Stomach (tissue), 9 donors: Measurements from ENCODE around the gene CLDN1. TPM values are rescaled to one million over a fixed set of nuclear protein-coding genes. Genes with fewer than 3 reads are reported as not detected.

Experiments
- DNase-seq, 2 donors: peaks; one replicate each; pipeline versions ENCODE4 v3.0.0 to v3.0.0-alpha.2; 2013 to 2019
- H3K27ac ChIP-seq, 5 donors: fragments of 200-600 bp in 4 of 5; sonication (generic) in 4 of 5; one replicate each; pipeline ENCODE4 v1.5.1; 2013 to 2019; ENCODE audit warnings: mild to moderate bottlenecking in 1 of 5, moderate library complexity in 1 of 5
- H3K27me3 ChIP-seq, 3 donors: fragments of 200-600 bp; sonication (generic); one replicate each; pipeline ENCODE4 v1.5.1; 2017 to 2019; ENCODE audit warnings: mixed run types in 1 of 3
- H3K36me3 ChIP-seq, 4 donors: fragments of 200-600 bp; sonication (generic); 1 replicate in 3 of 4; 2 replicates in 1 of 4; pipeline ENCODE4 v1.5.1; 2016 to 2019
- H3K4me1 ChIP-seq, 4 donors: fragments of 200-600 bp; sonication (generic); one replicate each; pipeline ENCODE4 v1.5.1; 2016 to 2019
- H3K4me3 ChIP-seq, 4 donors: fragments of 200-600 bp; sonication (generic) in 3 of 4; one replicate each; pipeline ENCODE4 v1.5.1; 2016 to 2019; ENCODE audit warnings: mild to moderate bottlenecking in 1 of 4
- H3K9me3 ChIP-seq, 4 donors: fragments of 200-600 bp; sonication (generic); one replicate each; pipeline ENCODE4 v1.5.1; 2016 to 2019
- EP300 ChIP-seq: sonication (generic); formaldehyde crosslinking; IDR thresholded peaks from one replicate; pipeline ENCODE4 v1.6.1; 2017; ENCODE audit warnings: antibody characterized with exemption
- POLR2A ChIP-seq, 4 donors: fragments of 450-650 bp; IDR thresholded peaks; one replicate each; pipeline ENCODE4 v1.6.1; 2016; ENCODE audit warnings: antibody characterized with exemption in 4 of 4, control low read depth in 2 of 4, mild to moderate bottlenecking in 1 of 4, moderate library complexity in 1 of 4
- POLR2AphosphoS5 ChIP-seq, 3 donors: sonication (generic); formaldehyde crosslinking; IDR thresholded peaks; one replicate each; pipeline ENCODE4 v1.6.1; 2016; ENCODE audit warnings: antibody characterized with exemption in 3 of 3
- WGBS, 5 donors: extraction: QIAGEN DNeasy Blood & Tissue Kit in 3 of 5; methylation state at CpG; one replicate each; pipeline versions ENCODE4 v1.1.5 to v1.1.7; 2013 to 2018; 5-methylcytosine and 5-hydroxymethylcytosine counted together
- intact Hi-C: fragments of 100-400 bp; cut with DNase I; formaldehyde crosslinking; loops from one replicate; pipeline ENCODE4 v1.15.1; 2023; ENCODE audit warnings: low total_unique reads
- polyA plus RNA-seq, 3 donors: library from polyadenylated mRNA; stranded (reverse); fragments of 200-250 nt; gene quantifications; one replicate each; pipeline ENCODE4 v1.2.3, GENCODE V29; 2013
- total RNA-seq, 5 donors: library from RNA; depleted of rRNA; stranded (reverse); fragments of >200 nt; gene quantifications; one replicate each; pipeline versions ENCODE4 v1.1.0 to v1.2.3, GENCODE V29; 2014 to 2016
- TF ChIP-seq, protein P1 (sequence below), 7 experiments: fragments of 450-650 bp in 4 of 7; fragments of 200-600 bp in 3 of 7; sonication (generic) in 3 of 7; IDR thresholded peaks; one replicate each; pipeline ENCODE4 v1.5.1; 2016 to 2019; ENCODE audit warnings: antibody characterized with exemption in 7 of 7, control low read depth in 2 of 7, mild to moderate bottlenecking in 1 of 7
- donor health status: healthy with polysubstance abuse.
- donor health status: Bipolar disorder and iron deficiency.
- donor health status: healthy.

Gene CLDN1
- total and polyA plus RNA-seq, 8 donors = 0.62 to 15.6 (median 4.9) TPM; not detected in 3

DNA sequence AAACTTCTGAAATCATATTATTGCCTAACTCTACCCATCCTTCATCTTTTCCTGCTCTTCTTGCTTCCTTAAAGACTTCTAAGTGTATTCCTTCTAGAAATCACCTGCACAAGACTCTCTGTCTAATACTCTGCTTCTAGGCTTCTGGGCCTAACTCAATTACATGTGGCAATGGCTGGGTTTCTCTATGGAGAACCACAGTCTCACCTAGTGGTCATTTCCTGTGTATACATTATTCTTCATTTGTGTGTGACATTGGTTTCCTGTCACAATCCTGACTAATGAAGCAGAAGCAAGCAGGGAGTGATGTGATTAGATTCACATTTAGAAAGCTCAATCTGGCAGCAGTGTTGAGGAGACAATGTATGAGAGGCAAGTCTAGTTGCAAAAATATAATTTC, 16.9 kb upstream of the CLDN1 start:
- H3K4me1 ChIP-seq = no peaks in the 10 kb centered on the region
- TF ChIP-seq, protein P1, sequence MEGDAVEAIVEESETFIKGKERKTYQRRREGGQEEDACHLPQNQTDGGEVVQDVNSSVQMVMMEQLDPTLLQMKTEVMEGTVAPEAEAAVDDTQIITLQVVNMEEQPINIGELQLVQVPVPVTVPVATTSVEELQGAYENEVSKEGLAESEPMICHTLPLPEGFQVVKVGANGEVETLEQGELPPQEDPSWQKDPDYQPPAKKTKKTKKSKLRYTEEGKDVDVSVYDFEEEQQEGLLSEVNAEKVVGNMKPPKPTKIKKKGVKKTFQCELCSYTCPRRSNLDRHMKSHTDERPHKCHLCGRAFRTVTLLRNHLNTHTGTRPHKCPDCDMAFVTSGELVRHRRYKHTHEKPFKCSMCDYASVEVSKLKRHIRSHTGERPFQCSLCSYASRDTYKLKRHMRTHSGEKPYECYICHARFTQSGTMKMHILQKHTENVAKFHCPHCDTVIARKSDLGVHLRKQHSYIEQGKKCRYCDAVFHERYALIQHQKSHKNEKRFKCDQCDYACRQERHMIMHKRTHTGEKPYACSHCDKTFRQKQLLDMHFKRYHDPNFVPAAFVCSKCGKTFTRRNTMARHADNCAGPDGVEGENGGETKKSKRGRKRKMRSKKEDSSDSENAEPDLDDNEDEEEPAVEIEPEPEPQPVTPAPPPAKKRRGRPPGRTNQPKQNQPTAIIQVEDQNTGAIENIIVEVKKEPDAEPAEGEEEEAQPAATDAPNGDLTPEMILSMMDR (IDR thresholded peaks at IDR 0.05) = no peak
- TF ChIP-seq POLR2AphosphoS5 (IDR thresholded peaks at IDR 0.05) (no peak), EP300 (no peak), POLR2A (IDR thresholded peaks at IDR 0.05) (no peak)
- peak in 1 of 2 donors; percentile 41 for DNase-seq
- H3K27ac ChIP-seq = no peak overlapping the region
- intact Hi-C loops = no loop called here
- no peak overlapping the region for H3K4me3 ChIP-seq
- H3K36me3 ChIP-seq = no peaks in the 10 kb centered on the region
- H3K9me3 ChIP-seq = no peaks in the 10 kb centered on the region
- H3K27me3 ChIP-seq = no peaks in the 10 kb centered on the region

DNA sequence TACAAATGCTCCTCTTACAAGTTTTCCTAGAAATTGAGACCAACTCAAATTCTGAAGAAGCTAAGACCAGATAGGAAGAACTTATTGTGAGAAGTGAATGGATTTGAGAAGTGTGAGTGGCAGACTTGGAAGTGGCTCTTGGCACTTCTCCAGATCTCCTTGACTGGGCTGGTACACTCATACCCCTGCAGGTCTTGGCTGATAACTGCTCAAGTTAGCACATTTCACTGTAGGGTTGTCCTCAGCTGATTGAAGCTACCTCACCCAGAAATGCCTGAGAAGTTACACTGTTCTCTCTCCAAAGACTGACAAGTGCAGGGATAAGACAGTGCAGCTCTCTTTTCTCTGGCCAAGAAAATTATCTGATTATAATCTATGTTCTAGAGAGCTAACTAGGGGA, 16.5 kb upstream of the CLDN1 start:
- Histone ChIP-seq H3K4me1 (no peaks in the 10 kb centered on the region), H3K9me3 (no peaks in the 10 kb centered on the region), H3K4me3 (no peak overlapping the region), H3K27ac (no peak overlapping the region), H3K36me3 (no peaks in the 10 kb centered on the region), H3K27me3 (no peaks in the 10 kb centered on the region)
- DNase-seq = peak in 1 of 2 donors; percentile 59
- intact Hi-C loops = no loop called here
- TF ChIP-seq EP300 (no peak), POLR2AphosphoS5 (IDR thresholded peaks at IDR 0.05) (no peak), POLR2A (IDR thresholded peaks at IDR 0.05) (no peak)
- TF ChIP-seq, protein P1 (IDR thresholded peaks at IDR 0.05) = no peak

DNA sequence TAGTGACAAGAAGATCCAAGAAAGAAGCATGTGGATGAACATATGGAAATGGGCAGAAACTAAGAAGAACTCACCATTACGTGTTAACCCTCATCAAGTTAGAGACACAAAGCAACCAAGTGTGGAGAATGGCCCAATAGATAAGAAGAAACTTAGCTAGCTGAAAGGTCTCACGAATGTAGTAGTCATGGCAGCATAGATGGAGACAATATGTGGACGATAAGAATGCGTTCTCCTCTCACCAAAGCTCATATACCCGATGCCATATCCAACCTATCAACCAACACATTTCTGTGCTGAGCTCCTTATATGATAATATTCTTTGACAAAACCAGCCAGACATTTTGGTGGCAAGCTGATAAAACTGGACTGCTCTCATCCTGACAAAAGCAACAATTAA, 15.1 kb upstream of the CLDN1 start:
- H3K27ac ChIP-seq = no peak overlapping the region
- no peaks in the 10 kb centered on the region for H3K4me1 ChIP-seq
- no peak overlapping the region for H3K4me3 ChIP-seq
- DNase-seq = no peak
- no peaks in the 10 kb centered on the region for H3K36me3 ChIP-seq
- H3K9me3 ChIP-seq = no peaks in the 10 kb centered on the region
- no peaks in the 10 kb centered on the region for H3K27me3 ChIP-seq
- TF ChIP-seq EP300 (no peak), POLR2AphosphoS5 (IDR thresholded peaks at IDR 0.05) (no peak), POLR2A (IDR thresholded peaks at IDR 0.05) (no peak)
- TF ChIP-seq, protein P1 (IDR thresholded peaks at IDR 0.05) = no peak
- 79 to 97% (median 93%) methylated on average over 5 of the region's 5 CpGs for WGBS, 5 donors
- intact Hi-C loops = no loop called here

DNA sequence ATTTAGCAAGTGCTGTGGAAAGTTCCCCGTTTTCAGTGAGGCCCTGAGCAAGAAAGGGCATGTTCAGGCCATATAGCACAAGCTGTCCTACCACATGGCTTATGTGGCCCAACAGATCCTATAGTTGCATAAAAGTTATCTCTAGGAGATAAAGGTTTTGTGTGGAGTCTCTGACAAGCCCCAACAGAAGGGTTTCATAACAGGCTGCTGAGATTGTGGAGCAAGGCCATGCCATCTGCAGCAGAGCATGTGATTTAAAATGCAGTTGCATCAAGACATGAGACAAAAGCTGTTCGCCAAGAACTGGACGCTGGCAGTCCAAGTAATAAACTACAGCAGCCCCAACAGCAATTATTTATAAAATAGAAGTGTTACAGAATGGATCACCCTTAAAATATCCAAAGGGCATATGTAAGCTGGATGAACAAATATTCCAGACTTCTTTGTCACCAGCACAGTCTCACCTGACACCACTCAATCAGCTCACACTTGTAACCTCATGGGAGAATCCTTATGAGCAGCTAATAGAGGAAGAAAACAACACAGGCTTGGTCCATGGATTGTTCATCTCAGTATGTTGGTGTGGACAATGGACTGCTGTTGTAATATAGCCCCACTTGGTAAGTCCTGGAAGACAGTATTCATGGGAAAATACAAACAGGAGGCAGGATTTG, 14.4 kb upstream of the CLDN1 start:
- Histone ChIP-seq H3K4me3 (no peak overlapping the region), H3K9me3 (no peaks in the 10 kb centered on the region), H3K4me1 (no peaks in the 10 kb centered on the region), H3K27ac (no peak overlapping the region), H3K27me3 (no peaks in the 10 kb centered on the region), H3K36me3 (no peaks in the 10 kb centered on the region)
- WGBS, 5 donors = 75 to 89% (median 88%) methylated on average over 3 of the region's 3 CpGs
- intact Hi-C loops = no loop called here
- TF ChIP-seq POLR2AphosphoS5 (IDR thresholded peaks at IDR 0.05) (no peak), POLR2A (IDR thresholded peaks at IDR 0.05) (no peak), EP300 (no peak)
- TF ChIP-seq, protein P1 (IDR thresholded peaks at IDR 0.05) = no peak
- DNase-seq = no peak
